ENCODE results near the gene ADAM19.

- no peak for TF ChIP-seq CTCF (conservative IDR thresholded peaks at IDR 0.05; ENCODE audit: low read length)
- TF ChIP-seq EZH2phosphoT487 (IDR thresholded peaks at IDR 0.05; ENCODE audit: borderline replicate concordance): no peak
Measured at GRCh38 chr5:157578079-157578780, 2.7 kb upstream of the ADAM19 start.

Data from Loucy (cell line).